NB4 (cell line): ENCODE measurements around the gene SPDL1.

Source experiments
- POLR2A ChIP-seq: IDR thresholded peaks from 2 replicates; pipeline ENCODE4 v1.6.1; 2011; ENCODE audit warnings: mild to moderate bottlenecking; ENCODE audit not compliant: insufficient read length; ENCODE audit errors: extremely low read depth
- TF ChIP-seq, protein P1 (sequence below): IDR thresholded peaks from one replicate; pipeline ENCODE4 v1.5.1; 2012; ENCODE audit warnings: low read depth, low read length

- no peak for TF ChIP-seq POLR2A
- TF ChIP-seq, protein P1, sequence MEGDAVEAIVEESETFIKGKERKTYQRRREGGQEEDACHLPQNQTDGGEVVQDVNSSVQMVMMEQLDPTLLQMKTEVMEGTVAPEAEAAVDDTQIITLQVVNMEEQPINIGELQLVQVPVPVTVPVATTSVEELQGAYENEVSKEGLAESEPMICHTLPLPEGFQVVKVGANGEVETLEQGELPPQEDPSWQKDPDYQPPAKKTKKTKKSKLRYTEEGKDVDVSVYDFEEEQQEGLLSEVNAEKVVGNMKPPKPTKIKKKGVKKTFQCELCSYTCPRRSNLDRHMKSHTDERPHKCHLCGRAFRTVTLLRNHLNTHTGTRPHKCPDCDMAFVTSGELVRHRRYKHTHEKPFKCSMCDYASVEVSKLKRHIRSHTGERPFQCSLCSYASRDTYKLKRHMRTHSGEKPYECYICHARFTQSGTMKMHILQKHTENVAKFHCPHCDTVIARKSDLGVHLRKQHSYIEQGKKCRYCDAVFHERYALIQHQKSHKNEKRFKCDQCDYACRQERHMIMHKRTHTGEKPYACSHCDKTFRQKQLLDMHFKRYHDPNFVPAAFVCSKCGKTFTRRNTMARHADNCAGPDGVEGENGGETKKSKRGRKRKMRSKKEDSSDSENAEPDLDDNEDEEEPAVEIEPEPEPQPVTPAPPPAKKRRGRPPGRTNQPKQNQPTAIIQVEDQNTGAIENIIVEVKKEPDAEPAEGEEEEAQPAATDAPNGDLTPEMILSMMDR = peak; percentile 67
Observed at GRCh38 chr5:169581580-169582227, 1.9 kb upstream of the SPDL1 start.
